HCT116 (cell line): ENCODE results near the gene BICRA. TPM values are rescaled to one million over a fixed set of nuclear protein-coding genes. Genes with fewer than 3 reads are reported as not detected.

Source experiments
- ATAC-seq: fragments of 200-7000 bp; cut with Tn5 transposase; 2 replicates; pipeline ENCODE4 v1.9.1; 2020; ENCODE audit warnings: mild to moderate bottlenecking, moderate library complexity
- BruUV-seq: library from RNA; stranded (reverse); fragments of 400-500 nt; replicated peaks from 2 replicates; lab custom pipeline; 2021; lab: Mats Ljungman, UMichigan
- CTCF ChIA-PET: fragments of 300-600 bp; sonication (Branson Sonifier 250); formaldehyde crosslinking; loops from one replicate; lab custom pipeline; 2021; ENCODE audit warnings: antibody characterized with exemption; lab: Charles Lee
- POLR2A ChIA-PET: fragments of 300-600, 350-600 bp; sonication (Branson Sonifier 250); formaldehyde crosslinking; loops from one replicate; lab custom pipeline; 2021; ENCODE audit warnings: antibody characterized with exemption; lab: Charles Lee
- RAD21 ChIA-PET, 2 experiments: fragments of 300-600 bp; sonication (Branson Sonifier 250); formaldehyde crosslinking; loops; one replicate each; lab custom pipeline; 2023; ENCODE audit warnings: low total read pairs in 2 of 2; ENCODE audit not compliant: uncharacterized antibody in 2 of 2, unreplicated experiment in 2 of 2, low non-redundant PET in 1 of 2; lab: Charles Lee
- DNase-seq: peaks from one replicate; pipeline ENCODE4 v3.0.0-alpha.2; 2010; ENCODE audit warnings: low read depth, low spot score
- H2AFZ ChIP-seq: fragments of 200-600 bp; shearing (Covaris generic), sonication (generic); 2 replicates; pipeline ENCODE4 v1.6.1; 2017; ENCODE audit warnings: low read depth, mixed run types, mixed read lengths, antibody characterized with exemption, low read length; ENCODE audit not compliant: poor library complexity, severe bottlenecking
- H3K27ac ChIP-seq: 2 replicates; pipeline ENCODE4 v1.5.1; 2012; ENCODE audit warnings: low read depth, low read length
- H3K27me3 ChIP-seq: fragments of 200-600 bp; sonication (generic); 2 replicates; pipeline ENCODE4 v1.6.1; 2016; ENCODE audit warnings: mixed run types, low read length, mixed read lengths; ENCODE audit not compliant: insufficient read depth
- H3K36me3 ChIP-seq, 2 experiments: fragments of 200-500 bp in 1 of 2; fragments of 200-600 bp in 1 of 2; sonication (Bioruptor generic) in 1 of 2; sonication (generic) in 1 of 2; 2 replicates each; pipeline versions ENCODE4 v1.5.1 to v1.6.1; 2014 to 2016; ENCODE audit warnings: low read length in 2 of 2, inconsistent platforms in 1 of 2, mixed read lengths in 1 of 2, mixed run types in 1 of 2; ENCODE audit not compliant: insufficient read depth in 2 of 2, control insufficient read depth in 1 of 2
- H3K4me1 ChIP-seq, 2 experiments: fragments of 200-600 bp in 1 of 2; sonication (generic) in 1 of 2; 2 replicates each; pipeline versions ENCODE4 v1.5.1 to v1.6.1; 2012 to 2017; ENCODE audit warnings: low read length in 2 of 2, inconsistent platforms in 1 of 2, mild to moderate bottlenecking in 1 of 2, mixed read lengths in 1 of 2, mixed run types in 1 of 2, moderate library complexity in 1 of 2; ENCODE audit not compliant: insufficient read depth in 2 of 2, control insufficient read depth in 1 of 2
- H3K4me2 ChIP-seq: fragments of 200-600 bp; sonication (generic); 2 replicates; pipeline ENCODE4 v1.6.1; 2017; ENCODE audit warnings: mixed run types, low read length, mixed read lengths
- H3K4me3 ChIP-seq, 2 experiments: fragments of 200-600 bp in 1 of 2; sonication (generic) in 1 of 2; replicated peaks in 1 of 2; 2 replicates each; pipeline ENCODE4 v1.5.1; 2011 to 2016; ENCODE audit warnings: low read length in 2 of 2, control low read depth in 1 of 2, low read depth in 1 of 2, mild to moderate bottlenecking in 1 of 2, mixed read lengths in 1 of 2, mixed run types in 1 of 2
- H3K79me2 ChIP-seq: fragments of 200-600 bp; sonication (generic); 2 replicates; pipeline ENCODE4 v1.6.1; 2017; ENCODE audit warnings: mild to moderate bottlenecking, mixed run types, low read length, moderate library complexity, mixed read lengths; ENCODE audit not compliant: insufficient read depth
- H3K9ac ChIP-seq: fragments of 200-600 bp; sonication (generic); 2 replicates; pipeline ENCODE4 v1.6.1; 2016; ENCODE audit warnings: low read length, mixed read lengths
- H3K9me2 ChIP-seq: fragments of 200-600 bp; sonication (generic), shearing (Covaris generic); 2 replicates; pipeline ENCODE4 v1.6.1; 2017; ENCODE audit warnings: mixed run types, mild to moderate bottlenecking, moderate library complexity; ENCODE audit not compliant: insufficient read depth
- H3K9me3 ChIP-seq, 2 experiments: fragments of 200-500 bp in 1 of 2; fragments of 200-600 bp in 1 of 2; sonication (Bioruptor generic) in 1 of 2; sonication (generic) in 1 of 2; 2 replicates each; pipeline ENCODE4 v1.6.1; 2014 to 2017; ENCODE audit warnings: low read length in 2 of 2, mixed read lengths in 2 of 2, inconsistent platforms in 1 of 2, low read depth in 1 of 2, mild to moderate bottlenecking in 1 of 2, mixed run types in 1 of 2, moderate library complexity in 1 of 2; ENCODE audit not compliant: control insufficient read depth in 1 of 2, insufficient read depth in 1 of 2
- H4K20me1 ChIP-seq: fragments of 200-600 bp; sonication (generic), shearing (Covaris generic); 2 replicates; pipeline ENCODE4 v1.6.1; 2017; ENCODE audit warnings: mixed run types, mild to moderate bottlenecking, moderate library complexity; ENCODE audit not compliant: insufficient read depth
- CBX3 ChIP-seq: IDR thresholded peaks from 2 replicates; pipeline ENCODE4 v1.6.1; 2012; ENCODE audit warnings: low read depth
- CEBPB ChIP-seq: IDR thresholded peaks from 2 replicates; pipeline ENCODE4 v1.6.1; 2012; ENCODE audit warnings: low read depth
- ELF1 ChIP-seq: IDR thresholded peaks from 2 replicates; pipeline ENCODE4 v1.6.1; 2012; ENCODE audit warnings: low read depth, borderline replicate concordance
- EZH2 ChIP-seq: fragments of 200-600 bp; sonication (generic); IDR thresholded peaks from 2 replicates; pipeline ENCODE4 v1.6.1; 2017; ENCODE audit warnings: antibody characterized with exemption, mixed run types
- FOSL1 ChIP-seq: IDR thresholded peaks from 2 replicates; pipeline ENCODE4 v1.6.1; 2012; ENCODE audit warnings: low read depth
- POLR2A ChIP-seq: IDR thresholded peaks from 2 replicates; pipeline ENCODE4 v1.7.0; 2011; ENCODE audit warnings: borderline replicate concordance; ENCODE audit not compliant: insufficient read depth, insufficient read length; ENCODE audit errors: extremely low read depth
- POLR2AphosphoS5 ChIP-seq: IDR thresholded peaks from 2 replicates; pipeline ENCODE4 v1.6.1; 2011; ENCODE audit warnings: mild to moderate bottlenecking, low read depth, low read length, moderate library complexity
- SIN3A ChIP-seq: IDR thresholded peaks from 2 replicates; pipeline ENCODE4 v1.6.1; 2012; ENCODE audit warnings: low read depth
- YY1 ChIP-seq: IDR thresholded peaks from 2 replicates; pipeline ENCODE4 v1.6.1; 2011; ENCODE audit warnings: low read length, low read depth, moderate library complexity, mild to moderate bottlenecking; ENCODE audit not compliant: insufficient replicate concordance; ENCODE audit errors: extremely low read depth
- ZBTB33 ChIP-seq: IDR thresholded peaks from 2 replicates; pipeline ENCODE4 v1.6.1; 2011; ENCODE audit warnings: mild to moderate bottlenecking, low read length, moderate library complexity; ENCODE audit not compliant: insufficient replicate concordance; ENCODE audit errors: extremely low read depth
- ZFX ChIP-seq: fragments of 450-650 bp; IDR thresholded peaks from 2 replicates; pipeline ENCODE4 v1.6.1; 2017
- intact Hi-C: fragments of 100-400 bp; cut with micrococcal nuclease; formaldehyde crosslinking; loops from 2 replicates; pipeline ENCODE4 v1.10.0; 2022
- total RNA-seq: library from RNA; stranded (reverse); gene quantifications from one replicate; pipeline ENCODE4 v1.2.1, GENCODE V29; 2021; ENCODE audit not compliant: unreplicated experiment
- TF ChIP-seq, protein P1 (sequence below), 3 experiments: fragments of 200-600 bp in 1 of 3; sonication (generic) in 1 of 3; IDR thresholded peaks in 2 of 3; conservative IDR thresholded peaks in 1 of 3; 2 replicates each; pipeline ENCODE4 v1.5.1; 2012 to 2017; ENCODE audit warnings: low read depth in 2 of 3, low read length in 2 of 3, antibody characterized with exemption in 1 of 3, borderline replicate concordance in 1 of 3, control low read depth in 1 of 3, mild to moderate bottlenecking in 1 of 3, mixed read lengths in 1 of 3, mixed run types in 1 of 3, moderate library complexity in 1 of 3; ENCODE audit not compliant: insufficient read depth in 1 of 3
- TF ChIP-seq, protein P2 (sequence below): IDR thresholded peaks from 2 replicates; pipeline ENCODE4 v1.6.1; 2012; ENCODE audit warnings: low read depth
- TF ChIP-seq, protein P3 (sequence below): IDR thresholded peaks from 2 replicates; pipeline ENCODE4 v1.6.1; 2012

The BICRA gene
- total RNA-seq, 1 experiment from 2014 or later: 11.3 TPM

DNA sequence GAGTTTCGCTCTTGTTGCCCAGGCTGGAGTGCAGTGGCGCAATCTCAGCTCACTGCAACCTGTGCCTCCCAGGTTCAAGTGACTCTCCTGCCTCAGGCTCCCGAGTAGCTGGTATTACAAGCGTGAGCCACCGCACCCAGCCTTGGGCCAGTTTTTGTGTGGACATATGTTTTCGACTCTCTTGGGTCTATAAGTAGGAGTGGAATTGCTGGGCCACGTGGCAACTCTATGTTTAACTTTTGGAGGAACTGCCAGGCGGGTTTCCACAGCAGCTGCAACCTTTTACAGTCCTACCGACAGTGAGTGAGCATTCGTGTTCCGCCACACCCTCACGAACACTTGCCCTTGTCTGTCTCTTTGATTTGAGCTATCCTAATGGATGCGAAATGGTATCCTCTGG, 44.9 kb downstream of the BICRA start:
- no TSS peak for BruUV-seq
- ChIA-PET POLR2A (no interaction called here), RAD21 (no interaction called here), CTCF (no interaction called here)
- peaks cover 12% of the 10 kb centered on the region in 2 experiments for H3K4me1 ChIP-seq
- H3K9ac ChIP-seq: no peak overlapping the region
- H3K9me2 ChIP-seq: no peaks in the 10 kb centered on the region
- H3K36me3 ChIP-seq: no peaks in the 10 kb centered on the region
- peaks cover 43% of the 10 kb centered on the region for H3K79me2 ChIP-seq
- H3K4me3 ChIP-seq: no peak overlapping the region
- H2AFZ ChIP-seq: no peak overlapping the region
- no peaks in the 10 kb centered on the region for H4K20me1 ChIP-seq
- no peaks in the 10 kb centered on the region for H3K9me3 ChIP-seq
- DNase-seq (no peak), ATAC-seq (no peak)
- no peaks in the 10 kb centered on the region for H3K27me3 ChIP-seq
- no peak for TF ChIP-seq POLR2AphosphoS5
- no peak for TF ChIP-seq CBX3
- TF ChIP-seq POLR2A: no peak
- no peak for TF ChIP-seq EZH2
- no peak for TF ChIP-seq ZBTB33
- TF ChIP-seq FOSL1: no peak
- TF ChIP-seq SIN3A: no peak
- H3K4me2 ChIP-seq: no peak overlapping the region
- intact Hi-C loops: no loop called here
- no peak overlapping the region for H3K27ac ChIP-seq

DNA sequence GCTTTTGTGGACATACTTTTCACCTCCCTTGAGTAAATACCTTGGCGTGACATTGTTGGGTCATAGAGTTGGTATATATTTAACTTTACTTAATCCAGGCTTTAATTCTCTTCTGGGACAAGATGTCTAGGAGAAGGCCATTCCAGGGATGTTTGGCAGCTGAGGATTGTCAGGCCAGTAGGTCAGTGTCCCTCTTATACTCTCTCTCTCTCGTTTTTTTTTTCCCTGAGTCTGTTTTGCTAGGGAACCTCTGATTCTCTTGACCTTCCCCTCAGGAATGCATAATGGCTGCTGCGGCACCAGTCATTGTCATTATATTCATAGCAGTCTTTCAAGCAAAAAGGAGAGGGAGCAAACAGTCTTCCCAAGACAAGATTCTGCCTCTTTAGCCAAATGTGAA, 48.8 kb downstream of the BICRA start:
- Histone ChIP-seq H3K9me3 (no peaks in the 10 kb centered on the region), H3K4me2 (no peak overlapping the region), H4K20me1 (no peaks in the 10 kb centered on the region), H3K4me1 (peaks cover 5 to 14% of the 10 kb centered on the region in 2 experiments; a peak in 3 of 4 replicates), H3K27ac (no peak overlapping the region), H3K79me2 (peaks cover 24% of the 10 kb centered on the region), H3K27me3 (no peaks in the 10 kb centered on the region), H3K9me2 (no peaks in the 10 kb centered on the region), H3K36me3 (no peaks in the 10 kb centered on the region), H3K9ac (no peak overlapping the region), H3K4me3 (no peak overlapping the region), H2AFZ (no peak overlapping the region)
- ATAC-seq (no peak), DNase-seq (no peak)
- TF ChIP-seq CEBPB (no peak), ZFX (no peak), ELF1 (no peak), POLR2AphosphoS5 (no peak), YY1 (no peak)
- TF ChIP-seq, protein P1, sequence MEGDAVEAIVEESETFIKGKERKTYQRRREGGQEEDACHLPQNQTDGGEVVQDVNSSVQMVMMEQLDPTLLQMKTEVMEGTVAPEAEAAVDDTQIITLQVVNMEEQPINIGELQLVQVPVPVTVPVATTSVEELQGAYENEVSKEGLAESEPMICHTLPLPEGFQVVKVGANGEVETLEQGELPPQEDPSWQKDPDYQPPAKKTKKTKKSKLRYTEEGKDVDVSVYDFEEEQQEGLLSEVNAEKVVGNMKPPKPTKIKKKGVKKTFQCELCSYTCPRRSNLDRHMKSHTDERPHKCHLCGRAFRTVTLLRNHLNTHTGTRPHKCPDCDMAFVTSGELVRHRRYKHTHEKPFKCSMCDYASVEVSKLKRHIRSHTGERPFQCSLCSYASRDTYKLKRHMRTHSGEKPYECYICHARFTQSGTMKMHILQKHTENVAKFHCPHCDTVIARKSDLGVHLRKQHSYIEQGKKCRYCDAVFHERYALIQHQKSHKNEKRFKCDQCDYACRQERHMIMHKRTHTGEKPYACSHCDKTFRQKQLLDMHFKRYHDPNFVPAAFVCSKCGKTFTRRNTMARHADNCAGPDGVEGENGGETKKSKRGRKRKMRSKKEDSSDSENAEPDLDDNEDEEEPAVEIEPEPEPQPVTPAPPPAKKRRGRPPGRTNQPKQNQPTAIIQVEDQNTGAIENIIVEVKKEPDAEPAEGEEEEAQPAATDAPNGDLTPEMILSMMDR (IDR thresholded peaks at IDR 0.05 in 2 of 3, conservative IDR thresholded peaks at IDR 0.05 in 1 of 3; ENCODE audit: borderline replicate concordance in 1 of 3, insufficient read depth in 1 of 3, low read depth in 2 of 3, low read length in 2 of 3): no peak
- TF ChIP-seq, protein P2, sequence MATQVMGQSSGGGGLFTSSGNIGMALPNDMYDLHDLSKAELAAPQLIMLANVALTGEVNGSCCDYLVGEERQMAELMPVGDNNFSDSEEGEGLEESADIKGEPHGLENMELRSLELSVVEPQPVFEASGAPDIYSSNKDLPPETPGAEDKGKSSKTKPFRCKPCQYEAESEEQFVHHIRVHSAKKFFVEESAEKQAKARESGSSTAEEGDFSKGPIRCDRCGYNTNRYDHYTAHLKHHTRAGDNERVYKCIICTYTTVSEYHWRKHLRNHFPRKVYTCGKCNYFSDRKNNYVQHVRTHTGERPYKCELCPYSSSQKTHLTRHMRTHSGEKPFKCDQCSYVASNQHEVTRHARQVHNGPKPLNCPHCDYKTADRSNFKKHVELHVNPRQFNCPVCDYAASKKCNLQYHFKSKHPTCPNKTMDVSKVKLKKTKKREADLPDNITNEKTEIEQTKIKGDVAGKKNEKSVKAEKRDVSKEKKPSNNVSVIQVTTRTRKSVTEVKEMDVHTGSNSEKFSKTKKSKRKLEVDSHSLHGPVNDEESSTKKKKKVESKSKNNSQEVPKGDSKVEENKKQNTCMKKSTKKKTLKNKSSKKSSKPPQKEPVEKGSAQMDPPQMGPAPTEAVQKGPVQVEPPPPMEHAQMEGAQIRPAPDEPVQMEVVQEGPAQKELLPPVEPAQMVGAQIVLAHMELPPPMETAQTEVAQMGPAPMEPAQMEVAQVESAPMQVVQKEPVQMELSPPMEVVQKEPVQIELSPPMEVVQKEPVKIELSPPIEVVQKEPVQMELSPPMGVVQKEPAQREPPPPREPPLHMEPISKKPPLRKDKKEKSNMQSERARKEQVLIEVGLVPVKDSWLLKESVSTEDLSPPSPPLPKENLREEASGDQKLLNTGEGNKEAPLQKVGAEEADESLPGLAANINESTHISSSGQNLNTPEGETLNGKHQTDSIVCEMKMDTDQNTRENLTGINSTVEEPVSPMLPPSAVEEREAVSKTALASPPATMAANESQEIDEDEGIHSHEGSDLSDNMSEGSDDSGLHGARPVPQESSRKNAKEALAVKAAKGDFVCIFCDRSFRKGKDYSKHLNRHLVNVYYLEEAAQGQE: no peak
- TF ChIP-seq, protein P3, sequence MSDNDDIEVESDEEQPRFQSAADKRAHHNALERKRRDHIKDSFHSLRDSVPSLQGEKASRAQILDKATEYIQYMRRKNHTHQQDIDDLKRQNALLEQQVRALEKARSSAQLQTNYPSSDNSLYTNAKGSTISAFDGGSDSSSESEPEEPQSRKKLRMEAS: no peak
- no TSS peak for BruUV-seq
- intact Hi-C loops: no loop called here
- CTCF ChIA-PET: no interaction called here
- RAD21 ChIA-PET: no interaction called here
- POLR2A ChIA-PET: no interaction called here
